ENCODE data around the gene SERPINB3. TPM values are rescaled to one million over a fixed set of nuclear protein-coding genes. Genes with fewer than 3 reads are reported as not detected.

Gene SERPINB3
- total RNA-seq, 1 experiment from 2014 or later: not detected

GRCh38 chr18:63648241-63648640 lies 13.5 kb downstream of the SERPINB3 start:
- no peaks in the 10 kb centered on the region for H3K27me3 ChIP-seq (ENCODE audit: insufficient read depth, low read length)
- BruUV-seq (replicated peaks): no TSS peak
- TF ChIP-seq EZH2phosphoT487 (IDR thresholded peaks at IDR 0.05; ENCODE audit: borderline replicate concordance) (no peak), SP1 (IDR thresholded peaks at IDR 0.05; ENCODE audit: low read depth) (no peak), EGR1 (IDR thresholded peaks at IDR 0.05; ENCODE audit: low read depth) (no peak), REST (IDR thresholded peaks at IDR 0.05; ENCODE audit: low read depth) (no peak), YY1 (IDR thresholded peaks at IDR 0.05; ENCODE audit: extremely low read depth, insufficient replicate concordance, low read depth, low read length) (no peak), CTCF (IDR thresholded peaks at IDR 0.05 in 2 of 3, conservative IDR thresholded peaks at IDR 0.05 in 1 of 3; ENCODE audit: borderline replicate concordance in 1 of 3, insufficient read depth in 1 of 3, low read depth in 2 of 3, low read length in 2 of 3) (no peak), SIN3A (IDR thresholded peaks at IDR 0.05; ENCODE audit: low read depth) (no peak), CBX3 (IDR thresholded peaks at IDR 0.05; ENCODE audit: low read depth) (no peak), SRF (IDR thresholded peaks at IDR 0.05; ENCODE audit: low read depth) (no peak), RAD21 (IDR thresholded peaks at IDR 0.05; ENCODE audit: low read depth) (no peak), ZFX (IDR thresholded peaks at IDR 0.05) (no peak), CEBPB (IDR thresholded peaks at IDR 0.05; ENCODE audit: low read depth) (no peak), POLR2AphosphoS5 (IDR thresholded peaks at IDR 0.05; ENCODE audit: low read depth, low read length) (no peak), ELF1 (IDR thresholded peaks at IDR 0.05; ENCODE audit: borderline replicate concordance, low read depth) (no peak), ZNF274 (IDR thresholded peaks at IDR 0.05; ENCODE audit: low read depth, low read length) (no peak), EZH2 (IDR thresholded peaks at IDR 0.05) (no peak), JUND (IDR thresholded peaks at IDR 0.05) (no peak), POLR2A (IDR thresholded peaks at IDR 0.05; ENCODE audit: borderline replicate concordance, extremely low read depth, insufficient read depth, insufficient read length) (no peak), MAX (IDR thresholded peaks at IDR 0.05) (no peak), FOSL1 (IDR thresholded peaks at IDR 0.05; ENCODE audit: low read depth) (no peak)
- H3K9ac ChIP-seq (ENCODE audit: low read length): no peak overlapping the region
- H2AFZ ChIP-seq (ENCODE audit: low read depth, low read length, poor library complexity, severe bottlenecking): no peak overlapping the region
- no peaks in the 10 kb centered on the region for H3K9me3 ChIP-seq (ENCODE audit: control insufficient read depth in 1 of 2, insufficient read depth in 1 of 2, low read depth in 1 of 2, low read length in 2 of 2)
- no peak overlapping the region for H3K4me2 ChIP-seq (ENCODE audit: low read length)
- intact Hi-C loops (cut with micrococcal nuclease): no loop called here
- no peaks in the 10 kb centered on the region for H3K36me3 ChIP-seq (ENCODE audit: control insufficient read depth in 1 of 2, insufficient read depth in 2 of 2, low read length in 2 of 2)
- DNase-seq (ENCODE audit: low read depth, low spot score): no peak
- H3K4me1 ChIP-seq (ENCODE audit: control insufficient read depth in 1 of 2, insufficient read depth in 2 of 2, low read length in 2 of 2): no peaks in the 10 kb centered on the region
- ChIA-PET RAD21 (ENCODE audit: low non-redundant PET in 1 of 2, low total read pairs in 2 of 2, uncharacterized antibody in 2 of 2, unreplicated experiment in 2 of 2) (no interaction called here), CTCF (no interaction called here), POLR2A (no interaction called here)
- no peaks in the 10 kb centered on the region for H3K9me2 ChIP-seq (ENCODE audit: insufficient read depth)
- ATAC-seq: no peak
- H4K20me1 ChIP-seq (ENCODE audit: insufficient read depth): no peaks in the 10 kb centered on the region
- no peak overlapping the region for H3K4me3 ChIP-seq (replicated peaks in 1 of 2; ENCODE audit: low read depth in 1 of 2, low read length in 2 of 2)
- H3K79me2 ChIP-seq (ENCODE audit: insufficient read depth, low read length): no peaks in the 10 kb centered on the region
- no peak overlapping the region for H3K27ac ChIP-seq (ENCODE audit: low read depth, low read length)

Measured in HCT116 (cell line).